H9 (cell line): ENCODE results near the gene TCTA. TPM values are rescaled to one million over a fixed set of nuclear protein-coding genes. Genes with fewer than 3 reads are reported as not detected.
A peak's percentile ranks its signal among the peaks of the same experiment; 100 is the strongest.

Experiments used
- DNase-seq: peaks from one replicate; pipeline ENCODE4 v3.0.0-alpha.2; 2017
- H2AFZ ChIP-seq: one replicate; pipeline ENCODE4 v1.6.1; 2013; ENCODE audit warnings: mild to moderate bottlenecking, low read length, control low read depth, moderate library complexity
- H2AK5ac ChIP-seq: 2 replicates; pipeline ENCODE4 v1.6.1; 2013; ENCODE audit warnings: low read length, control low read depth, mixed read lengths; ENCODE audit not compliant: insufficient read length
- H2BK120ac ChIP-seq: one replicate; pipeline ENCODE4 v1.6.1; 2013; ENCODE audit warnings: low read depth, mild to moderate bottlenecking, low read length, control low read depth, inconsistent platforms; ENCODE audit not compliant: poor library complexity, severe bottlenecking
- H2BK12ac ChIP-seq: 2 replicates; pipeline ENCODE4 v1.6.1; 2013; ENCODE audit warnings: low read length, control low read depth, mixed read lengths, low read depth; ENCODE audit not compliant: insufficient read length
- H2BK15ac ChIP-seq: 2 replicates; pipeline ENCODE4 v1.6.1; 2013; ENCODE audit warnings: low read depth, low read length, control low read depth
- H2BK20ac ChIP-seq: one replicate; pipeline ENCODE4 v1.6.1; 2013; ENCODE audit warnings: low read depth, mild to moderate bottlenecking, low read length, control low read depth, inconsistent platforms; ENCODE audit not compliant: poor library complexity, severe bottlenecking
- H2BK5ac ChIP-seq: 2 replicates; pipeline ENCODE4 v1.6.1; 2013; ENCODE audit warnings: low read length, control low read depth, mixed read lengths; ENCODE audit not compliant: insufficient read length
- H3K14ac ChIP-seq: 2 replicates; pipeline ENCODE4 v1.6.1; 2013; ENCODE audit warnings: low read length, control low read depth; ENCODE audit not compliant: insufficient read depth
- H3K18ac ChIP-seq: 2 replicates; pipeline ENCODE4 v1.6.1; 2013; ENCODE audit warnings: low read depth, mild to moderate bottlenecking, mixed read lengths, low read length, control low read depth; ENCODE audit not compliant: insufficient read length
- H3K23ac ChIP-seq: 2 replicates; pipeline ENCODE4 v1.6.1; 2013; ENCODE audit warnings: low read length, control low read depth, mixed read lengths, low read depth; ENCODE audit not compliant: insufficient read length
- H3K23me2 ChIP-seq: 2 replicates; pipeline ENCODE4 v1.6.1; 2013; ENCODE audit warnings: low read depth, mild to moderate bottlenecking, mixed read lengths, low read length, control low read depth; ENCODE audit not compliant: insufficient read length, poor library complexity, severe bottlenecking
- H3K27ac ChIP-seq: 2 replicates; pipeline ENCODE4 v1.5.1; 2013; ENCODE audit warnings: low read length, control low read depth, mixed read lengths, low read depth; ENCODE audit not compliant: insufficient read length
- H3K27me3 ChIP-seq: 2 replicates; pipeline ENCODE4 v1.6.1; 2013; ENCODE audit warnings: low read length, control low read depth, inconsistent platforms; ENCODE audit not compliant: insufficient read depth
- H3K4ac ChIP-seq: 2 replicates; pipeline ENCODE4 v1.6.1; 2013; ENCODE audit warnings: low read depth, mild to moderate bottlenecking, control low read depth, inconsistent platforms, low read length, moderate library complexity
- H3K4me1 ChIP-seq: 2 replicates; pipeline ENCODE4 v1.6.1; 2013; ENCODE audit warnings: low read length, control low read depth, inconsistent platforms; ENCODE audit not compliant: insufficient read depth
- H3K4me2 ChIP-seq: 2 replicates; pipeline ENCODE4 v1.6.1; 2013; ENCODE audit warnings: low read length, control low read depth, mixed read lengths; ENCODE audit not compliant: insufficient read length, insufficient read depth
- H3K56ac ChIP-seq: 2 replicates; pipeline ENCODE4 v1.6.1; 2013; ENCODE audit warnings: low read depth, mild to moderate bottlenecking, mixed read lengths, low read length, control low read depth; ENCODE audit not compliant: insufficient read length
- H3K79me1 ChIP-seq: 2 replicates; pipeline ENCODE4 v1.6.1; 2013; ENCODE audit warnings: low read depth, mild to moderate bottlenecking, moderate library complexity, low read length, control low read depth, inconsistent platforms; ENCODE audit not compliant: insufficient read depth, poor library complexity, severe bottlenecking
- H3K79me2 ChIP-seq: 2 replicates; pipeline ENCODE4 v1.6.1; 2013; ENCODE audit warnings: low read length, control low read depth, inconsistent platforms; ENCODE audit not compliant: insufficient read depth
- H3K9ac ChIP-seq: 2 replicates; pipeline ENCODE4 v1.6.1; 2013; ENCODE audit warnings: low read length, control low read depth, mixed read lengths; ENCODE audit not compliant: insufficient read length; ENCODE audit errors: extremely low read depth
- H3K9me3 ChIP-seq: one replicate; pipeline ENCODE4 v1.6.1; 2013; ENCODE audit warnings: low read depth, low read length, inconsistent platforms; ENCODE audit not compliant: control insufficient read depth
- H3T11ph ChIP-seq: one replicate; pipeline ENCODE4 v1.6.1; 2013; ENCODE audit warnings: mild to moderate bottlenecking, low read length, control low read depth, inconsistent platforms
- H4K20me1 ChIP-seq: one replicate; pipeline ENCODE4 v1.6.1; 2013; ENCODE audit not compliant: control insufficient read depth, insufficient read length, insufficient read depth
- H4K5ac ChIP-seq: 2 replicates; pipeline ENCODE4 v1.6.1; 2013; ENCODE audit warnings: low read depth, mild to moderate bottlenecking, mixed read lengths, low read length, control low read depth; ENCODE audit not compliant: insufficient read length
- H4K8ac ChIP-seq: replicated peaks from 2 replicates; pipeline ENCODE4 v1.6.1; 2013; ENCODE audit warnings: low read length, control low read depth, mixed read lengths, low read depth; ENCODE audit not compliant: insufficient read length
- H4K91ac ChIP-seq: 2 replicates; pipeline ENCODE4 v1.6.1; 2013; ENCODE audit warnings: low read depth, mild to moderate bottlenecking, moderate library complexity, mixed read lengths, low read length, control low read depth; ENCODE audit not compliant: insufficient read length
- H3K27ac Mint-ChIP-seq, 3 experiments: 2 replicates in 2 of 3; 3 replicates in 1 of 3; pipeline ENCODE4 v1.8.0; 2020 to 2021; ENCODE audit warnings: mixed read lengths in 3 of 3, mild to moderate bottlenecking in 1 of 3, moderate library complexity in 1 of 3
- H3K27me3 Mint-ChIP-seq: 2 replicates; pipeline ENCODE4 v1.8.0; 2021; ENCODE audit warnings: low read depth, mild to moderate bottlenecking, moderate library complexity, mixed read lengths
- H3K36me3 Mint-ChIP-seq, 3 experiments: 2 replicates in 2 of 3; 3 replicates in 1 of 3; pipeline ENCODE4 v1.8.0; 2020 to 2021; ENCODE audit warnings: low read depth in 3 of 3, mixed read lengths in 3 of 3; ENCODE audit not compliant: insufficient read depth in 1 of 3
- H3K4me1 Mint-ChIP-seq, 2 experiments: 2 replicates each; pipeline ENCODE4 v1.8.0; 2020; ENCODE audit warnings: mixed read lengths in 2 of 2
- H3K4me3 Mint-ChIP-seq, 2 experiments: 2 replicates in 1 of 2; 3 replicates in 1 of 2; pipeline ENCODE4 v1.8.0; 2020 to 2021; ENCODE audit warnings: mild to moderate bottlenecking in 2 of 2, mixed read lengths in 2 of 2, moderate library complexity in 1 of 2
- H3K9me3 Mint-ChIP-seq, 2 experiments: 2 replicates in 1 of 2; 3 replicates in 1 of 2; pipeline ENCODE4 v1.8.0; 2020; ENCODE audit warnings: mild to moderate bottlenecking in 2 of 2, mixed read lengths in 2 of 2, moderate library complexity in 1 of 2
- WGBS: extraction: QIAGEN DNeasy Blood & Tissue Kit; methylation state at CpG from one replicate; pipeline ENCODE4 v1.1.7; 2013; ENCODE audit warnings: missing lambda C conversion rate, low lambda C conversion rate, mixed read lengths; ENCODE audit not compliant: insufficient read length; ENCODE audit errors: extremely low coverage; 5-methylcytosine and 5-hydroxymethylcytosine counted together
- total RNA-seq: library from RNA; stranded (reverse); gene quantifications from 2 replicates; pipeline ENCODE4 v1.2.1, GENCODE V29; 2021
- TF ChIP-seq, protein P1 (sequence below): fragments of 200-600 bp; sonication (generic); conservative IDR thresholded peaks from 3 replicates; pipeline ENCODE4 v1.8.0; 2021; ENCODE audit warnings: antibody characterized with exemption, mild to moderate bottlenecking

Gene TCTA
- total RNA-seq, 1 experiment from 2014 or later, result 11.2 TPM

DNA sequence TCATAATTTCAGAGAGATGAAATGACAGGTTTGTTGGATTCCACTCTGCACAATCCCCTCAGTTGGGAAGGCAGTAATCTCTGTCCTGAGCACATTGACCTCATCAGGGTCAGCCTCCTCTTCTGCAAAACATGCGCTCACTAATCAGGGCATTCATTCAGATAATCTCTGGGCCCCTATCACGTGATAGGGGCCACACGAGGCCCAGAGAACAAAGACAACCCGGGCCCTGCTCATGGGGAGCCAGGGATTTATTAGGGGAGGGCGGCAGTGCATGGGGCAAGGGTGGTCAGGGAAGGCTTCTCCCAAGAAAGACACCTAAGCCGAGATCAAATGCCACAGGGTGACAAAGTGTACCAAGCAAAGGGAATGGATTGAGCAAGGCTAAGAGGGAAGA lies 1.1 kb downstream of the TCTA start:
- Histone ChIP-seq H3K23ac (no peak overlapping the region), H3T11ph (no peak overlapping the region), H2BK120ac (no peak overlapping the region), H4K91ac (no peak overlapping the region), H3K79me2 (peaks cover 28% of the 10 kb centered on the region; the same call in 1 of the 2 replicates), H3K14ac (no peak overlapping the region), H2BK20ac (no peak overlapping the region), H3K4me1 (no peaks in the 10 kb centered on the region; the same call in 1 of the 2 replicates), H4K5ac (no peak overlapping the region), H3K27me3 (no peaks in the 10 kb centered on the region), H3K56ac (no peak overlapping the region), H3K4me2 (peak overlapping the region; percentile 60), H3K23me2 (peaks cover 4% of the 10 kb centered on the region), H4K20me1 (no peaks in the 10 kb centered on the region), H3K27ac (no peak overlapping the region), H2BK15ac (no peak overlapping the region), H2AFZ (no peak overlapping the region), H4K8ac (no peak overlapping the region), H2BK5ac (no peak overlapping the region), H3K18ac (no peak overlapping the region), H3K79me1 (no peaks in the 10 kb centered on the region), H3K9me3 (no peaks in the 10 kb centered on the region), H3K4ac (no peak overlapping the region), H2BK12ac (no peak overlapping the region), H2AK5ac (no peak overlapping the region), H3K9ac (no peak overlapping the region)
- Mint-ChIP-seq H3K4me3 (peak overlapping the region; percentile 93 to 94; a peak in 4 of 5 replicates), H3K36me3 (peaks cover 4 to 32% (median 22%) of the 10 kb centered on the region in 3 experiments; a peak in 5 of 7 replicates), H3K9me3 (no peaks in the 10 kb centered on the region; a peak in 1 of 5 replicates), H3K27me3 (no peaks in the 10 kb centered on the region), H3K4me1 (peaks cover 36 to 40% of the 10 kb centered on the region in 2 experiments), H3K27ac (no peak overlapping the region; a peak in 2 of 7 replicates)
- no CpG with 5 or more reads among the region's 6 CpGs for WGBS
- DNase-seq, result no peak
- TF ChIP-seq, protein P1, sequence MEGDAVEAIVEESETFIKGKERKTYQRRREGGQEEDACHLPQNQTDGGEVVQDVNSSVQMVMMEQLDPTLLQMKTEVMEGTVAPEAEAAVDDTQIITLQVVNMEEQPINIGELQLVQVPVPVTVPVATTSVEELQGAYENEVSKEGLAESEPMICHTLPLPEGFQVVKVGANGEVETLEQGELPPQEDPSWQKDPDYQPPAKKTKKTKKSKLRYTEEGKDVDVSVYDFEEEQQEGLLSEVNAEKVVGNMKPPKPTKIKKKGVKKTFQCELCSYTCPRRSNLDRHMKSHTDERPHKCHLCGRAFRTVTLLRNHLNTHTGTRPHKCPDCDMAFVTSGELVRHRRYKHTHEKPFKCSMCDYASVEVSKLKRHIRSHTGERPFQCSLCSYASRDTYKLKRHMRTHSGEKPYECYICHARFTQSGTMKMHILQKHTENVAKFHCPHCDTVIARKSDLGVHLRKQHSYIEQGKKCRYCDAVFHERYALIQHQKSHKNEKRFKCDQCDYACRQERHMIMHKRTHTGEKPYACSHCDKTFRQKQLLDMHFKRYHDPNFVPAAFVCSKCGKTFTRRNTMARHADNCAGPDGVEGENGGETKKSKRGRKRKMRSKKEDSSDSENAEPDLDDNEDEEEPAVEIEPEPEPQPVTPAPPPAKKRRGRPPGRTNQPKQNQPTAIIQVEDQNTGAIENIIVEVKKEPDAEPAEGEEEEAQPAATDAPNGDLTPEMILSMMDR, result no peak
